LNCAP (cell line): ENCODE measurements around the gene TMTC2.

Experiments used
- TF ChIP-seq, protein P1 (sequence below): fragments of 450-650 bp; IDR thresholded peaks from 2 replicates; pipeline ENCODE4 v1.5.1; 2017; ENCODE audit warnings: mild to moderate bottlenecking

TMTC2 gene

DNA sequence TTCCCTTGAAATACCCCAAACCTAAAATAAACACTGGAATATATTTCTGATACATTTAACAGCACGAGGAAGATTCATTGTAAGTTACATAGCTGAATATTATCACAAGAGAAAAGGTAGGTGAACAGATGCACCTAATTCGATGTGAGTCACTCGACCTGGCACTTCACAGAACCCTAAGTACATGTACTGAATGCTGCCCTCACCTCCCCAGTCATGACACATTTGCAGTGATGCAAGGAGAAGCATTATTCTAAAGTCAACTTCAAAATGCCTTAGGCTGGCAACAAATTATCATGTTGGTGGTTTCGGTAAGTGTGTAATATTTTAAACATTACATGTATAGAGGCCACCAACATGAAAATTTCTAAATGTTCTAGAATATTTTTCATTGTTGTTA, 35.2 kb upstream of the TMTC2 start:
- TF ChIP-seq, protein P1, sequence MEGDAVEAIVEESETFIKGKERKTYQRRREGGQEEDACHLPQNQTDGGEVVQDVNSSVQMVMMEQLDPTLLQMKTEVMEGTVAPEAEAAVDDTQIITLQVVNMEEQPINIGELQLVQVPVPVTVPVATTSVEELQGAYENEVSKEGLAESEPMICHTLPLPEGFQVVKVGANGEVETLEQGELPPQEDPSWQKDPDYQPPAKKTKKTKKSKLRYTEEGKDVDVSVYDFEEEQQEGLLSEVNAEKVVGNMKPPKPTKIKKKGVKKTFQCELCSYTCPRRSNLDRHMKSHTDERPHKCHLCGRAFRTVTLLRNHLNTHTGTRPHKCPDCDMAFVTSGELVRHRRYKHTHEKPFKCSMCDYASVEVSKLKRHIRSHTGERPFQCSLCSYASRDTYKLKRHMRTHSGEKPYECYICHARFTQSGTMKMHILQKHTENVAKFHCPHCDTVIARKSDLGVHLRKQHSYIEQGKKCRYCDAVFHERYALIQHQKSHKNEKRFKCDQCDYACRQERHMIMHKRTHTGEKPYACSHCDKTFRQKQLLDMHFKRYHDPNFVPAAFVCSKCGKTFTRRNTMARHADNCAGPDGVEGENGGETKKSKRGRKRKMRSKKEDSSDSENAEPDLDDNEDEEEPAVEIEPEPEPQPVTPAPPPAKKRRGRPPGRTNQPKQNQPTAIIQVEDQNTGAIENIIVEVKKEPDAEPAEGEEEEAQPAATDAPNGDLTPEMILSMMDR: no peak

DNA sequence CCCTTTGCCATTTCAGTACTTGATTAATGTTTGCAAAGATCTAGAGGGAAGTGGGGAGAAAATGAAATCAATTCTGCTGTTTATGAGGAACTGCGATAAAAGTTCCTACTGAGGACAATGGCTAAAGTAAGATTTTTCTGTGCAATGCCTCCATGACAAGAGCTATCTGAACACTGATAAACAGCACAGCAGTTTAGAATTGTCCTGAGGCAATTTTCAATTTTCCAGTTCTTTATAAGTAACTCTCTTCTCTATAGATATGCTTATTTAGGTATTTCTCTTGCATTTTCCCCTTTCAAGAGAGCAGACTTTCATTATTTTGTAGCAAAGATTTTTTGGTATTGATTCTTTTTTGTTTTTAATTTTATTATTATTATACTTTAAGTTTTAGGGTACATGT, 34.6 kb upstream of the TMTC2 start:
- TF ChIP-seq, protein P1: no peak

DNA sequence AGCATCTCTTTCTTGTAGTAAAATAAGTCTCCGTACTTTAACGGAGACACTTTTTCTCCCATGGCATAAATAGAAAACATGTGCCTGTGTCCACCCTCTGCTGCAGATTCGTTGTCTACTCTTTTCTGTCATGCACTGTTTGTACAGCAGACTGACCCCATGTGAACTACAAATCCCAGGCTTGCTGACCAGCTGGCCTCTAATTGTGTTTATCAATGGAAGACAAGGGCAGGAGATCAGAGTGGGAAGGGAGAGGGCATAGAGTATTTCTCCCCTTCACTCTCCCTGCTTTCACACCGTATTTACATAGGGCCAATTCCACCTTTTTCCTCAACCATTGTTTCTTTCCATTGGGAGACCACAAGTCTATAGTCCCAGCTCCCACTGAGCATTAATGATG, 31.0 kb upstream of the TMTC2 start:
- TF ChIP-seq, protein P1: no peak

DNA sequence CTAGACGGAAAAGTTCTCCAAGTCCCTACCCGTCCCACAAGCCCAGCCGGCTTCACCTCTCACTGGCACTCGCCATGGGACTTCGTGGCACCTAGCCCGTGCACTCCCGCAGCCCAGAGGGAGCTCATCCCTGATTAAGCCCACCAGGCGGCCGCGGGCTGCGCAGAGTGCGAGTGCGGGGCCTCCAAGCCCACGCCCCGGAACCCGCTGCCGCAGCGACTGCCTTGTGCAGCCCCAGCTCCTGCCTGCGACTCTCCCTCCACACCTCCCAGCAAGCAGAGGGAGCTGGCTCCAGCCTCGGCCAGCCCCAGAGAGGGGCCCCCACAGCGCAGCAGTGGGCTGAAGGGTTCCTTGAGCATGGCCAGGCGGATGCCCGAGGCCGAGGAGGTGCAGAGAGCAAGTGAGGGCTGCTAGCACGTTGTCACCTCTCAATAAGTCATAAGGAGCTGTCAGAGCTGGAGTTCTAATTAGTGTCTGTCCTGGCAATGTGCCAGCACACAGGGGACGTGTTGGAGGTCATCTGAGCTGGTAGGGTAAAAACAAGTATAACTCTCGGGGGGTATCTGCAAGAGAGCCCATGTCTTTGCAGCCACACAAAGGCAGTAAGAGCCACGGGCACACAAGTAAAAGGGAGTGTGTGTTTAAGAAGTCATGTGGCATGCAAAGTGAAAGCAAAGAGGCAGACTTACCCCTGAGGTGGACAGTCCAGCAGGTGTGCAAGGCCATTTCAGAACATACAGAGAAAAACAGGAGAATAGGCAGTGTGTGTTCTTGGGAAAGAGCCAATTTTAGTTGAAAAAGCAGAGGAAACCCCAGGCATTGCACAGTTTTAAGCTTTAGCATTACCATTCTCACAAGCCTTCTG, 27.1 kb upstream of the TMTC2 start:
- TF ChIP-seq, protein P1: no peak

DNA sequence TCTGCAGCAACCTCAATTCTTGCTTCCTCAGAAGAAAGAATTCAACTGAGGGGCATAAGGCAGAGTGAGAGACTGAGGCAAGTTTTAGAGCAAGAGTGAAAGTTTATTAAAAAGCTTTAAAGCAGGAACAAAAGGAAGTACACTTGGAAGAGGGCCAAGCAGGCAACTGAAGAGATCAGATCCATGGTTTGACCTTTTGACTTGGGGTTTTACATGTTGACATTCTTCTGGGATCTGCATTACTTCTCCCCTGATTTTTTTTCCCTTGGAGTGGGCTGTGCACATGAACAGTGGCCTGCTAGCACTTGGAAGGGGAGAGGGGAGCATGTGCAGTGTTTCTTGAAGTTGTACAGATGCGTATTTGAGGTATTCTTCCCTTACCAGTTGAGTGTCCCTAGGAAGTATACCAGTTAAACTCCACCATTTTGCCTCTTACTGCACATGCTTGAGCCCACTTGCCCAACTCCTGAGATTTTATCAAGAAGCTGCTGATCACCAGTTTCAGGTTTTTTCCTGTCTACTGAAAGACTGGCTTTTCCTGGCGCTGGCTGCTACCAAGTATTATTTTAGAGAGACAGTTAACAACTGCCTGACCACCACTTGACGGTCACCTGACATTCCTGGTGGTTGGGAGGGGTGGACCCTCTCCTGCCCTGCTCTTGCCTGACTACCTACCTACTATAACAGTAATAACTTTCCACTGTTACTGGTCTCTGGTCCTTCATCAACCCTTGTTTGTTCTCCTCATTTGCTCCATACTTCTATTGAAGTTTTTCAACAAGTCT, 26.0 kb upstream of the TMTC2 start:
- TF ChIP-seq, protein P1: no peak

DNA sequence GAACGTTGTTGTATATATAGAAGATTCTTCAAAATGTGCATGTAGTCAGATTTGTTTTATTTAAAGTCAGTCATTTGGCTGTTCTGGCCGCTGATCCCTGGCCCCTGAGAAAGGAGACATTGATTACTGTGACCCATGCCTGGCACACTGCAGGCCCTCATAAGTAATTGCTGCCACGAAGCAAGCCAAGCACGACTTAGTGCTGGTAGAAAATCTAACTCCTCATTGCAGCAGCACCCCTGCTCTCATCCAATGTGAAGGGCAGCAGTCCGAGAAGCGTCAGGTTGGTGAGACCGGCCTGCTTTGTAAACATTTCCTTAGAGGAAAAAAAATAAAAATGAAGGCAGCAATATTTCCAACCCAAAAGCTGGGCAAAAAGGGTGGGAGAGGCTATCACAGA, 22.8 kb upstream of the TMTC2 start:
- TF ChIP-seq, protein P1: no peak

DNA sequence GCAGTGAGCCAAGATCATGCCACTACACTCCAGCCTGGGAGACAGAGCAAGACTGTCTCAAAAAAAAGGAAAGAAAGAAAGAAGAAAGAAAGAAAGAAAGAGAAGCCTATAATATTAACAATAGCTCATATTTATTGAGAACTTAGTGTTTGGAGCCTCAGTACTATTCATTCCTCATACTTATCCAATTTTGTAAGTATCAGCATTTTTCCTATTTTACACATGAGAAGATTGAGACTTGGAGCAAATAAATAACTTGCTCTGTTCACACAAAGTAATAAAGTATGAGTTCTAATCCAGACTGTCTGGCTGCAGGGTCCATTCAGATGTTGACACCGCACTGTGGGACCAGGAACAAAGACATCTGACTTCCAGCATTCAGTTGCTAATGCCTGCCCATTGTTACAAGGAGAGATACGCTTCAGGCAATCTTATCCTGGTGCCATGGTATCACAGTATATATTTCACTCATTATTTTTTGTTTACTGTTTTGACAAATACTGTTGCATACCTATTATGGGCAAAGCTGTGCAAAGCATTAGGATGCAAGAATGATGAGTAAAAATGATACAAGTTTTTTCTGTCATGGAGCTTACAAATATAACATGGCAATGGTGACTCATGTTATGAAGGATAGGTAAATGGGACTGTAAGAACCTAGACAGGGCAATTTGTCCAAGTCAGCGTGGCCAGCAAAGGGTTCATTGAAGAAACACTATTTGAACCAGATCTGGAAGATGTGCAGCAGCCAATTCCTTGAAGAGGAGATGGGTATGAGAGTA, 21.4 kb upstream of the TMTC2 start:
- TF ChIP-seq, protein P1: no peak
